SK-MEL-5 (cell line): ENCODE measurements around the gene COL6A2. TPM values are rescaled to one million over a fixed set of nuclear protein-coding genes. Genes with fewer than 3 reads are reported as not detected.
"Not testable (repeated sequence)": the region's sequence is repeated elsewhere in the genome, so short reads cannot be mapped to it uniquely, and the experiment has no call there.

ENCODE experiments used
- DNase-seq: peaks from one replicate; pipeline ENCODE4 v3.0.0-alpha.2; 2016; ENCODE audit warnings: low read depth, low spot score
- in situ Hi-C: cut with HindIII; loops from 2 replicates; pipeline ENCODE4 v1.10.0; 2016; ENCODE audit warnings: low sequenced_read_pairs, high pct_unique_total_duplicates, low pct_unique_long_range_greater_than_20kb
- total RNA-seq: library from RNA; depleted of rRNA; stranded (reverse); fragments of >200 nt; shearing (Covaris generic); gene quantifications from 2 replicates; pipeline ENCODE4 v1.2.3, GENCODE V29; 2014

The COL6A2 gene
- total RNA-seq, 1 experiment from 2014 or later = 21.3 TPM

- DNase-seq = no peak
Measured at GRCh38 chr21:46069719-46070279, 28.1 kb upstream of the COL6A2 start.

GRCh38 chr21:46071082-46071481, 26.8 kb upstream of the COL6A2 start:
- in situ Hi-C loops = no loop called here
- DNase-seq = no peak

More at GRCh38 chr21:46069719-46070279, 28.1 kb upstream of the COL6A2 start:
- in situ Hi-C loops = no loop called here

GRCh38 chr21:46076724-46077123, 21.2 kb upstream of the COL6A2 start:
- in situ Hi-C loops, DNase-seq: not testable (repeated sequence)

- in situ Hi-C loops = no loop called here
- no peak for DNase-seq
Measured at GRCh38 chr21:46077674-46078101, 20.2 kb upstream of the COL6A2 start.

GRCh38 chr21:46078322-46078977, 19.5 kb upstream of the COL6A2 start:
- in situ Hi-C loops = no loop called here
- no peak for DNase-seq

- no peak for DNase-seq
- in situ Hi-C loops = no loop called here
Measured at GRCh38 chr21:46078978-46079351, 18.9 kb upstream of the COL6A2 start.

DNA sequence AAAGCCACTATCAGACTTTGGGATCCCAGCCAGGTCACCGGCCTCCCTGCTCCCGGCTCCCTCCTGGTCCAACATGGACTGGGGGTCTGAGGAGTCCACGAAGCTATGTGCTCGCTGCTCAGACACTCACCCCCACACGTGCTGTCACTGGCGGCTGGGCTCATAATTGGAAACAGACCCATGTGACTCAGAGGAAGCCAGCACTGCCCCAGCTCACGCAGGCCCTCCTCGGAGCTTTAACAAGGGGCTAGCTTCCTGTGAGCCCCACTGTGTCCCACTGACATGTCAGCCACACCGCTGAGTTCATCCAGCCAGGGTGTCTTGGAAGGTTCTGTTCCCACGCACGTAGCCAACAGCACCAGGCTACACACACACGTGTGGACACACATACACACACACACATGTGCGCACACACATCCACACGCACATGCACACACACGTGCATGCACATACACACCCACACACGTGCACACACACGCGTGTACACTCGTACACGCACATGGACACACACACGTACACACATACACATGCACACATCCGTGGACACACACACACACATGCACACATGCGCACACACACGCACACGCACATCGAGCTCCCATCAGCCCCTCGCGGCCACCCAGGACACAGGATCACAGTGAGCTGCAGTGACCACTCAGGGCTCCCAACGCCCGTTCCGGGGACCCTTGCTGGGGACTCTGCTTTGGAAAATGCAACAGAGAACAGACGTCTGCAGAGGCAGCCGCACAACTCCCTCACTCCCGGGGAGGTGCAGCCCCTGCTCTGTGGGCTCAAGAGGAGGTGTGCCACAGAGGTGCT, 18.4 kb upstream of the COL6A2 start:
- DNase-seq = no peak
- in situ Hi-C loops = no loop called here

DNA sequence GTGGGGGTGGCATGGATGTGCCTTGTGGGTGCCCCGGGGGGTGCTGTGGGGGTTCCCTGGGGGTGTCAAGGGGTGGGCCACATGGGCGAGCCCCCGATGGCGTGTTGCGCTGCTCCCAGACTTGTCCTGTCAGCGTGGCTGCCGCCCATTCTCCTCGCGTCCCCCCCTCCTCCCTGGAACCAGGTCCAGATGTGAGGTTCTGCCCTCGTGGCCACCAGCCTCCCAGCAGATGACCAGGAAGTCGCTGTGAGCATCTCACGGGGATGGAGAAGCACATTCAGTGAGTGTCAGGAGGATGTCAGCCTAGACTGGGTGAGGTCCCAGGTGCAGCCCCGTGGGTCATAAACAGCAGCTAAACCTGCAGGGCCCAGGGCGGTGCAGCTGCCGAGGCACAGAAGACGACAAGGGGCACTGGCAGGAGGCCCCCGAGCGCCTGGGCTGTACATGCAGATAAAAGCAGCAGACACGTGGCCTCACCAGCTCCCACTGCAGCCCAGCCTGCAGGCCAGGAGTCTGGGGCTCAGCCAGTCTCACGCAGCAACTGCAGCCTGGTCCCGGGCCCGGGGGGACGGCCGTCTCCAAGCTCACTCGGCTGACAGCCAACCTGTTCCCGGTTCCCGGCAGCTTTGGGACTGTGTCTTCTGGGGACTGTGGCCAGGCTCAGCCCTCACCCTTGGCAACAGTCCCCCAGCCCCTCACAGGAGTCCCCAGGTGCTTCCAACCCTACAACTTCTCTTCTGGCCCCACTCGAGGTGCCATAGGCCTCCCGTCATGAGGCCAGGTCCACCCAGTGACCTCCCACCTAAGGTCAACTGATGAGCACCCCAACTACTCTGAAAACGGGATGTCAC, 17.5 kb upstream of the COL6A2 start:
- in situ Hi-C loops = no loop called here
- no peak for DNase-seq

DNA sequence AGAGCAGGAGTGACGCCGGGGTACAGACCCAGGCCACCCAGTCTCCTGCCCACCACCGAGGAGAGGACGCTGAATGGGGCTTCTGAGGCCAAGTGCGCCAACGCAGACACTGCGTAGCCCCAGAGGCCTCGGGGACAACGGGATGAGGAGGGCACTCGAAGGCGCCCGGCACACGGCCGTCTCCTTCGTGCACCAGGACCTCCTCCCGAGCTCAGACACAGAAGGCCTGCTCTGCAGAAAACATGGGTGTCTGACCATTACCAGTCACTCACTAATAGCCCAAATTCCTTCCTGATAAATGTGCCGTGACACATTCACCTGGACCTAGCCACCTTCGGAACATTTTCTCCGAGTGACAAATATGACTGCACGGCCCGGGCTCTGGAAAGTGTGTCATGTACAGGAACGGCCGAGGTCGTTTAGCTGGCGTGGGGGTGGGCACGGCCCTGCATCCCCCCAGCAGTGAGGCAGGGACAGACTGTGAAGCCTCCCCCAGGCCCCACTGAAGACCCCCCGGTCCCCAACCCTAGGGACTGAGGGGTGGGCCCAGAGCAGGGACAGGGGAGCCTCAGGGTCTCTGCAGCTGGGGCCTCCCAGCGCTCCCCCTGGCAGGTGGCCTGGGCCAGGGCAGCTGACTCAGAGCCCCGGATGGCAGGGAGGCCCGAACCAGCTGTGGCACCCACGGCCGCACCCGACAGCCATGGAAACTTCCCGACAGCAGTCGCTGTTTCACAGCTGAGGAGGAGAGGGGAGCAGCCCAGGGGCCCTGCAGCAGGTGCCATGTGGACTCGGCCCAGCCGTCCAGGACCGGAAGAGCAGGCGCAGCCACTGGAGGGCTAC, 16.7 kb upstream of the COL6A2 start:
- DNase-seq = no peak
- in situ Hi-C loops = no loop called here

DNA sequence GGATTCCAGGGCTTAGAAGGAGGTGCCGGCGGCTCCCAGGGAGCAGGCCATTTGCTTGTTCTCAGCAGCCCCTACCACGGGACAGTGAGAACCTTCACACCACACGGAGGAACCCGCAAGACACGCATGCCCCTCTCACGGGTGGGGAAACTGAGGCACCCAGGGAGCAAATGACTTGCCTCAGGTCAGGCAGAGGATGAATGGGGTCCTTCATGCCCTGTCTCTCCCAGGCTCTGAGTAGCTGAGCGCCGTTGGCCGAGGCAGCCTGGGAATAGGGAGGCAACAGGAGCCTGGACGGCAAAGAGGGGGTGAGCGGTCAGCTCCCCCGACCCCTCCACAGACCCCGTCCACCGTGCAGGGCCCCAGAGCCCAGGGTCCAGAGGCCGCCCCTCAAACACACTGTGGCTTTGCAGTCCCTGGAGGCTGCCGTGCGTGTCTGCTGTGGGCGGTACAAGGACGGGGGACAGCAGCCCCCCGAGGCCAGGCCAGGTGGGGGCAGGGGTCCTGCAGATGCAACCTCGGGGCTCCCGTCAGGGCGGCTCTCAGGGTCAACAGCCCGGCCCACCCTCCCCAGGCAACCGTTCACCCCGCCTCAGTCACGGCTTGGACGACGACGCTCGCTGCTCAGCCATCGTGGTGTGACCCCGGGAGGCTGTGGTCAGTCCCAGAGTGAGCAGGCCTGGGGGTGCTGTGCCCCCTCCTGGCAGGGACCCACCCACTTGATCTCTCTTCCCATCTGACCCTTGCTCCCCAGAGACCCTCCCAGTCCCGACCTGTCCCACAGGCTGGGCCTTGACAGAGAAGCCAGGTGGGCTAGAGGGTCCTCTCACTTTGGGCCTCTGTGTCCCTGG, 15.8 kb upstream of the COL6A2 start:
- no peak for DNase-seq
- in situ Hi-C loops = no loop called here

DNA sequence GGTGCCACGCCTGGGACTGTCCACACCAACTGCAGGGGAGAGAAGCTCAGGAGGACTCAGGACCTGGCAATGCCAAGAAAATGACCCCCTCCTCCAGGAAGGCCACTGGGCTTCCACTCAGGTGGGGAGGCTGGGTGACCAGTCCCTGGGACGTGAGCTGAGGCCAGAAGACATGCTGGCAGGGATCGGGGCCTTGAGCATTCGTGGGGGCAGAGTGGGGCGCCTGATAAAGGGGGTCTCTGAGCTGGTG, 15.3 kb upstream of the COL6A2 start:
- DNase-seq = no peak
- in situ Hi-C loops = no loop called here

GRCh38 chr21:46082963-46083790, 14.7 kb upstream of the COL6A2 start:
- in situ Hi-C loops = no loop called here
- no peak for DNase-seq

- DNase-seq = no peak
Measured at GRCh38 chr21:46083791-46084561, 13.9 kb upstream of the COL6A2 start.

DNA sequence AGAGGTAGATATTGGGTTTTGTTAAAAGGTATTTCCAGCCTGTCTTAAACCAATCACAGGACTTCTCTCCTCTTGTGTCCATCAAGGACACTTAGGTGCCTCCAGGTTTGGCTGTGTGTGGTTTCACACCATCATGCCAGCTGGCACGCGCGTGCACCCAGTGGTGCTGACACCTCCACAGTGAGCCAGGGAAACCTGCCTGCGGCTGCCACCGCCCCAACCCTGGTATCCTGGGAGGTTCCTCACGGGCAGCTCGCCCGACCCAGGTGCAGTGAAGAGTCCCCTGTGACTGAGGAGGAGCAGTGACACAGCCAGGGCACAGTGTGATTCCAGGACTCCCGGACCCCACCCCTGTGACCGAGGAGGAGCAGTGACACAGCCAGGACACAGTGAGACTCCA, 13.2 kb upstream of the COL6A2 start:
- in situ Hi-C loops = no loop called here

More at GRCh38 chr21:46083791-46084561, 13.9 kb upstream of the COL6A2 start:
- in situ Hi-C loops = no loop called here

GRCh38 chr21:46085259-46085658, 12.7 kb upstream of the COL6A2 start:
- DNase-seq, in situ Hi-C loops: not testable (repeated sequence)

More for the DNA sequence above, 13.2 kb upstream of the COL6A2 start:
- no peak for DNase-seq
